SK-N-SH (cell line): ENCODE data around the gene HSPA12A. TPM values are rescaled to one million over a fixed set of nuclear protein-coding genes. Genes with fewer than 3 reads are reported as not detected.

ENCODE experiments used
- CTCF ChIA-PET: fragments of 300-600, 350-600 bp; formaldehyde crosslinking; extraction: SDS; loops from one replicate; lab custom pipeline; 2021; lab: Yijun Ruan, JAX
- POLR2A ChIA-PET: fragments of 350-600 bp; sonication (Branson Sonifier 250); formaldehyde crosslinking; extraction: SDS; loops from one replicate; lab custom pipeline; 2020; ENCODE audit warnings: antibody characterized with exemption, inconsistent platforms; lab: Yijun Ruan, JAX
- DNase-seq: peaks from one replicate; pipeline ENCODE4 v3.0.0; 2012
- H2AFZ ChIP-seq: fragments of 200-600 bp; sonication (generic); 2 replicates; pipeline ENCODE4 v1.8.1; 2016; ENCODE audit warnings: antibody characterized with exemption, mild to moderate bottlenecking, low read depth
- H3F3A ChIP-seq: fragments of 200-600 bp; sonication (generic); replicated peaks from 2 replicates; pipeline ENCODE3; 2016; ENCODE audit warnings: antibody characterized with exemption, mild to moderate bottlenecking; ENCODE audit not compliant: insufficient read depth
- H3K27ac ChIP-seq, 2 experiments: fragments of 200-500 bp in 1 of 2; fragments of 200-600 bp in 1 of 2; sonication (Bioruptor generic) in 1 of 2; sonication (generic), shearing (Covaris generic) in 1 of 2; 2 replicates each; pipeline versions ENCODE4 v1.5.1 to v1.6.1; 2014 to 2016; ENCODE audit warnings: low read depth in 2 of 2, inconsistent platforms in 1 of 2, low read length in 1 of 2, mild to moderate bottlenecking in 1 of 2, mixed read lengths in 1 of 2
- H3K27me3 ChIP-seq: fragments of 200-600 bp; sonication (generic), shearing (Covaris generic); 2 replicates; pipeline ENCODE4 v1.6.1; 2016; ENCODE audit warnings: mixed run types; ENCODE audit not compliant: insufficient read depth
- H3K36me3 ChIP-seq, 2 experiments: fragments of 200-500 bp in 1 of 2; fragments of 200-600 bp in 1 of 2; sonication (Bioruptor generic) in 1 of 2; sonication (generic) in 1 of 2; replicated peaks in 1 of 2; 2 replicates each; pipeline versions ENCODE3 to v1.5.1; 2014 to 2016; ENCODE audit warnings: low read length in 1 of 2, mild to moderate bottlenecking in 1 of 2; ENCODE audit not compliant: insufficient read depth in 2 of 2, control insufficient read depth in 1 of 2
- H3K4me1 ChIP-seq, 2 experiments: fragments of 200-500 bp in 1 of 2; fragments of 200-600 bp in 1 of 2; sonication (Bioruptor generic) in 1 of 2; sonication (generic), shearing (Covaris generic) in 1 of 2; 2 replicates each; pipeline versions ENCODE4 v1.5.1 to v1.6.1; 2014 to 2016; ENCODE audit warnings: low read depth in 1 of 2, low read length in 1 of 2, mixed run types in 1 of 2; ENCODE audit not compliant: insufficient read depth in 2 of 2, control insufficient read depth in 1 of 2
- H3K4me2 ChIP-seq: fragments of 200-600 bp; sonication (generic), shearing (Covaris generic); 2 replicates; pipeline ENCODE4 v1.6.1; 2017; ENCODE audit warnings: mixed run types
- H3K4me3 ChIP-seq, 2 experiments: fragments of 200-500 bp in 1 of 2; fragments of 200-600 bp in 1 of 2; sonication (Bioruptor generic) in 1 of 2; sonication (generic), shearing (Covaris generic) in 1 of 2; 2 replicates each; pipeline versions ENCODE4 v1.5.1 to v1.8.1; 2014 to 2016; ENCODE audit warnings: low read depth in 2 of 2, inconsistent platforms in 1 of 2, low read length in 1 of 2, mild to moderate bottlenecking in 1 of 2, mixed read lengths in 1 of 2, moderate library complexity in 1 of 2
- H3K79me2 ChIP-seq: fragments of 200-600 bp; sonication (generic); 2 replicates; pipeline ENCODE4 v1.8.1; 2017; ENCODE audit warnings: mild to moderate bottlenecking; ENCODE audit not compliant: insufficient read depth
- H3K9ac ChIP-seq: fragments of 200-600 bp; sonication (generic); 2 replicates; pipeline ENCODE4 v1.6.1; 2017; ENCODE audit warnings: mixed run types
- H3K9me2 ChIP-seq: fragments of 200-600 bp; sonication (generic); 2 replicates; pipeline ENCODE4 v1.6.1; 2017; ENCODE audit warnings: mixed run types
- H3K9me3 ChIP-seq: fragments of 200-600 bp; sonication (generic); 2 replicates; pipeline ENCODE4 v1.6.1; 2017; ENCODE audit warnings: mixed run types, mild to moderate bottlenecking, moderate library complexity
- H4K20me1 ChIP-seq: fragments of 200-600 bp; sonication (generic); 2 replicates; pipeline ENCODE4 v1.6.1; 2017; ENCODE audit warnings: mild to moderate bottlenecking, mixed run types; ENCODE audit not compliant: insufficient read depth
- CHD2 ChIP-seq: fragments of 150-350 bp; IDR thresholded peaks from 2 replicates; pipeline ENCODE4 v1.6.1; 2018; ENCODE audit warnings: low read length; ENCODE audit not compliant: partially characterized antibody
- EZH2phosphoT487 ChIP-seq: fragments of 200-600 bp; sonication (generic); IDR thresholded peaks from 2 replicates; pipeline ENCODE4 v1.6.1; 2017; ENCODE audit warnings: low read depth, mixed run types, mild to moderate bottlenecking, antibody characterized with exemption, moderate library complexity, borderline replicate concordance
- FOXM1 ChIP-seq: IDR thresholded peaks from 2 replicates; pipeline ENCODE4 v1.4.0; 2012; ENCODE audit warnings: low read depth, mild to moderate bottlenecking
- GATA2 ChIP-seq: sonication (generic); formaldehyde crosslinking; IDR thresholded peaks from 2 replicates; pipeline ENCODE4 v1.5.0; 2020; ENCODE audit warnings: mild to moderate bottlenecking, missing genetic modification reagents
- JUND ChIP-seq: IDR thresholded peaks from 2 replicates; pipeline ENCODE4 v1.4.0; 2012
- MEF2A ChIP-seq: IDR thresholded peaks from 2 replicates; pipeline ENCODE4 v1.4.0; 2012; ENCODE audit warnings: low read depth, borderline replicate concordance
- NFIC ChIP-seq: IDR thresholded peaks from 2 replicates; pipeline ENCODE4 v1.4.0; 2012; ENCODE audit warnings: borderline replicate concordance
- NRF1 ChIP-seq: IDR thresholded peaks from 2 replicates; pipeline ENCODE4 v1.6.1; 2012; ENCODE audit warnings: low read depth, mild to moderate bottlenecking, low read length
- POLR2AphosphoS5 ChIP-seq: IDR thresholded peaks from 2 replicates; pipeline ENCODE4 v1.6.1; 2012; ENCODE audit warnings: low read depth, low read length
- RAD21 ChIP-seq: IDR thresholded peaks from 2 replicates; pipeline ENCODE4 v1.6.1; 2012; ENCODE audit warnings: mild to moderate bottlenecking, low read length
- RCOR1 ChIP-seq: fragments of 150-350 bp; IDR thresholded peaks from 2 replicates; pipeline ENCODE4 v1.6.1; 2017; ENCODE audit warnings: antibody characterized with exemption, low read length
- REST ChIP-seq: IDR thresholded peaks from 2 replicates; pipeline ENCODE4 v1.6.1; 2012; ENCODE audit warnings: mild to moderate bottlenecking, low read depth, low read length, moderate library complexity
- RXRA ChIP-seq: IDR thresholded peaks from 2 replicates; pipeline ENCODE4 v1.4.0; 2012; ENCODE audit warnings: low read depth, mild to moderate bottlenecking, borderline replicate concordance
- SIN3A ChIP-seq: IDR thresholded peaks from 2 replicates; pipeline ENCODE4 v1.6.1; 2012; ENCODE audit warnings: low read depth, mild to moderate bottlenecking, low read length, moderate library complexity, borderline replicate concordance
- TEAD4 ChIP-seq: IDR thresholded peaks from 2 replicates; pipeline ENCODE4 v1.4.0; 2012; ENCODE audit warnings: mild to moderate bottlenecking, borderline replicate concordance; ENCODE audit not compliant: insufficient read depth
- YY1 ChIP-seq: IDR thresholded peaks from 2 replicates; pipeline ENCODE4 v1.4.0; 2012; ENCODE audit warnings: low read depth, mild to moderate bottlenecking
- ZBTB33 ChIP-seq: IDR thresholded peaks from 2 replicates; pipeline ENCODE4 v1.4.0; 2012; ENCODE audit warnings: low read depth, borderline replicate concordance
- WGBS: methylation state at CpG from one replicate; pipeline ENCODE4 v1.1.6; 2017; ENCODE audit warnings: low lambda C conversion rate; 5-methylcytosine and 5-hydroxymethylcytosine counted together
- polyA plus RNA-seq, 3 experiments: library from polyadenylated mRNA; depleted of rRNA; stranded (reverse); fragments of >200 nt; gene quantifications; 2 replicates each; pipeline ENCODE4 v1.2.3, GENCODE V29; 2012
- TF ChIP-seq, protein P1 (sequence below): IDR thresholded peaks from 2 replicates; pipeline ENCODE4 v1.4.0; 2012; ENCODE audit warnings: low read depth, borderline replicate concordance
- TF ChIP-seq, protein P2 (sequence below): fragments of 150-350 bp; IDR thresholded peaks from 2 replicates; pipeline ENCODE4 v1.6.1; 2017; ENCODE audit warnings: antibody characterized with exemption, low read length, low read depth, borderline replicate concordance
- TF ChIP-seq, protein P3 (sequence below): fragments of 150-350 bp; IDR thresholded peaks from 2 replicates; pipeline ENCODE4 v1.6.1; 2016; ENCODE audit warnings: mild to moderate bottlenecking, low read depth, low read length

HSPA12A gene
- polyA plus RNA-seq, 1 of the 3 experiments (the other 2 are of a cell fraction) = 2.9 TPM

DNA sequence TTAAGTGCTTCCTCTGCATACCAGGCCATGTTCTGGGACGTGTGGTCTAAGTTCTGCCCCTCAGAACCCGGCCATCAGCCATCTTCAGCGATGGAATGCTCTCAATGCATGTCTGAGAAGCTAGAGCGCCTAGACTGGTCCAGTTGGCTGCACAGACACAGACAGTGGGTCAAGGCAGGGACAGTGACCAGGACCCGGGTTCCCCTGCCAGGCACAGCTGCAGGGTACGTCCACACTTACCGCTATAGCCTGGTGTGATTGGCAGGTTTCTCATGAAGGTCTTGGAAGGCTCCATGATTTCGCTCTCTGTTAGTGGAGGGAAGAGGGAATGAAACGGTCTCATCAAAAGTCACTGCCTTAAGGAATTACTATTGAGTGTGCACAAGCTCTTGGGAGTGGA is 74.3 kb downstream of the HSPA12A start:
- Histone ChIP-seq H3K4me1 (peaks cover 4 to 11% of the 10 kb centered on the region in 2 experiments; a peak in 2 of 4 replicates), H3K9me3 (no peaks in the 10 kb centered on the region), H3K27me3 (no peaks in the 10 kb centered on the region; the same call in 1 of the 2 replicates), H2AFZ (no peak overlapping the region), H3K79me2 (no peaks in the 10 kb centered on the region), H3K4me2 (no peak overlapping the region), H4K20me1 (no peaks in the 10 kb centered on the region), H3K27ac (no peak overlapping the region), H3K4me3 (no peak overlapping the region), H3K36me3 (no peaks in the 10 kb centered on the region), H3K9ac (no peak overlapping the region), H3K9me2 (no peaks in the 10 kb centered on the region), H3F3A (no peaks in the 10 kb centered on the region)
- 69% methylated on average over 9 of the region's 9 CpGs for WGBS
- ChIA-PET CTCF (interaction anchor here (1.7 kb wide), 1 partner anchor 507 kb away, joined by 7 read pairs; no protein-coding TSS in a partner anchor), POLR2A (no interaction called here)
- no peak for DNase-seq
- TF ChIP-seq YY1 = no peak
- no peak for TF ChIP-seq NFIC
- TF ChIP-seq MEF2A = no peak

DNA sequence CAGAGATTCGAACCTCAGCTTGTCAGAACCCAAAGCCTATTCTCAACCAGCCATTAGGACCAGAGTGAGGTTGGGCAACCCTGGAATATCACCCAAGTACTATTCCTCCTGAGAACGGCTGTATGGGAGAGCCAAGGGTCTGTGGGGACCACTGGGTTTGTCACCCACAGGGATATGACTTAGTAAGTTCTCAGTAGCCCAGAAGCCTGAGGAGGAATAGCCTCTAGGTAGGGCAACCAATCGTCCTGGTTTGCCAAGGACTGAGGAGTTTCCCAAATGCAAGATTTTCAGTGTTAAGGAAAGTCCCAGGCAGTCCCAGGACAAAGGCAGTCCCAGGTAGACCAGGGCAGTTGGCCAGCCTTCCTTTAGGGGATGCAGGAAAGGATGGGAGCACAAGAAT is 74.9 kb downstream of the HSPA12A start:
- Histone ChIP-seq H3K4me1 (peaks cover 4 to 11% of the 10 kb centered on the region in 2 experiments; a peak in 2 of 4 replicates), H3F3A (no peaks in the 10 kb centered on the region), H3K27me3 (no peaks in the 10 kb centered on the region; the same call in 1 of the 2 replicates), H3K27ac (no peak overlapping the region), H3K9me3 (no peaks in the 10 kb centered on the region), H4K20me1 (no peaks in the 10 kb centered on the region), H3K36me3 (no peaks in the 10 kb centered on the region), H3K4me2 (no peak overlapping the region), H3K9me2 (no peaks in the 10 kb centered on the region), H2AFZ (no peak overlapping the region), H3K4me3 (no peak overlapping the region), H3K9ac (no peak overlapping the region), H3K79me2 (no peaks in the 10 kb centered on the region)
- CTCF ChIA-PET = no interaction called here
- WGBS = 43% methylated on average over 3 of the region's 3 CpGs
- no peak for DNase-seq
- POLR2A ChIA-PET = no interaction called here
- TF ChIP-seq NRF1 = no peak
- no peak for TF ChIP-seq JUND
- no peak for TF ChIP-seq EZH2phosphoT487
- TF ChIP-seq ZBTB33 = no peak
- TF ChIP-seq REST = no peak
- TF ChIP-seq SIN3A = no peak
- TF ChIP-seq CHD2 = no peak
- TF ChIP-seq, protein P1, sequence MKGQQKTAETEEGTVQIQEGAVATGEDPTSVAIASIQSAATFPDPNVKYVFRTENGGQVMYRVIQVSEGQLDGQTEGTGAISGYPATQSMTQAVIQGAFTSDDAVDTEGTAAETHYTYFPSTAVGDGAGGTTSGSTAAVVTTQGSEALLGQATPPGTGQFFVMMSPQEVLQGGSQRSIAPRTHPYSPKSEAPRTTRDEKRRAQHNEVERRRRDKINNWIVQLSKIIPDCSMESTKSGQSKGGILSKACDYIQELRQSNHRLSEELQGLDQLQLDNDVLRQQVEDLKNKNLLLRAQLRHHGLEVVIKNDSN = no peak
- no peak for TF ChIP-seq MEF2A
- TF ChIP-seq, protein P2, sequence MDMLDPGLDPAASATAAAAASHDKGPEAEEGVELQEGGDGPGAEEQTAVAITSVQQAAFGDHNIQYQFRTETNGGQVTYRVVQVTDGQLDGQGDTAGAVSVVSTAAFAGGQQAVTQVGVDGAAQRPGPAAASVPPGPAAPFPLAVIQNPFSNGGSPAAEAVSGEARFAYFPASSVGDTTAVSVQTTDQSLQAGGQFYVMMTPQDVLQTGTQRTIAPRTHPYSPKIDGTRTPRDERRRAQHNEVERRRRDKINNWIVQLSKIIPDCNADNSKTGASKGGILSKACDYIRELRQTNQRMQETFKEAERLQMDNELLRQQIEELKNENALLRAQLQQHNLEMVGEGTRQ = no peak
- TF ChIP-seq TEAD4 = no peak
- TF ChIP-seq RXRA = no peak
- no peak for TF ChIP-seq GATA2 (CRISPR knock-in tag)
- no peak for TF ChIP-seq FOXM1
- TF ChIP-seq RAD21 = no peak
- no peak for TF ChIP-seq POLR2AphosphoS5
- TF ChIP-seq, protein P3, sequence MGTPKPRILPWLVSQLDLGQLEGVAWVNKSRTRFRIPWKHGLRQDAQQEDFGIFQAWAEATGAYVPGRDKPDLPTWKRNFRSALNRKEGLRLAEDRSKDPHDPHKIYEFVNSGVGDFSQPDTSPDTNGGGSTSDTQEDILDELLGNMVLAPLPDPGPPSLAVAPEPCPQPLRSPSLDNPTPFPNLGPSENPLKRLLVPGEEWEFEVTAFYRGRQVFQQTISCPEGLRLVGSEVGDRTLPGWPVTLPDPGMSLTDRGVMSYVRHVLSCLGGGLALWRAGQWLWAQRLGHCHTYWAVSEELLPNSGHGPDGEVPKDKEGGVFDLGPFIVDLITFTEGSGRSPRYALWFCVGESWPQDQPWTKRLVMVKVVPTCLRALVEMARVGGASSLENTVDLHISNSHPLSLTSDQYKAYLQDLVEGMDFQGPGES = no peak
- TF ChIP-seq RCOR1 = no peak
- TF ChIP-seq NFIC = no peak
